Measurements from ENCODE around the gene ELAVL3. TPM values are rescaled to one million over a fixed set of nuclear protein-coding genes. Genes with fewer than 3 reads are reported as not detected.

ELAVL3 gene
- polyA plus RNA-seq, 1 of the 3 experiments (the other 2 are of a cell fraction), result 0.48 TPM

DNA sequence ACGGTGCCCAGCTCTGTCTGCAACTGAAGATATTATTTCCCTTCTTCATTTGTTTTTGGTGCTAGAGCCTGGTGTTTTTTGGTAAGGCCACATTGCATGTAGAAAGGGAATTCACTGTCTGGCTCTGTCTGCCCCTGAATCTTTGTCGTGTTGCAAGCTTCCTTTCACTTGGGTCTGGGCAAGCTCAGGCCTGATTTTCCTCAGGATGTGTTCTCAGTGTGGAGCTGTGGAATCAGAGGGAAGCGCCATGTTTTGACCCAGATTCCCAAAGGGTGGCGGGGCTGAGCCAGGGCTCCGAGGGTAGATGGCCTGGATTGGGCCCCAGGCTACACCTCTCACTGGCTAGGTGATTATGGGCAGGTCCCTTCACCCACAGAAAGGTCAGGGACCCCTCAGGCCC is 36.8 kb downstream of the ELAVL3 start:
- POLR2A ChIA-PET, result interaction anchor here (0.6 to 1.5 kb wide), 3 partner anchors 9 to 60 kb away, joined by 3 to 6 read pairs (median 4); partner anchors contain the start of genes EPOR, ODAD3 and PRKCSH
- Histone ChIP-seq H2AFZ (ENCODE audit: low read depth) (no peak overlapping the region), H3K4me2 (no peak overlapping the region), H4K20me1 (ENCODE audit: insufficient read depth) (no peaks in the 10 kb centered on the region), H3K9me3 (no peaks in the 10 kb centered on the region), H3K36me3 (replicated peaks in 1 of 2; ENCODE audit: control insufficient read depth in 1 of 2, insufficient read depth in 2 of 2, low read length in 1 of 2) (peaks cover 29 to 49% of the 10 kb centered on the region in 2 experiments), H3K27ac (ENCODE audit: low read depth in 2 of 2, low read length in 1 of 2) (no peak overlapping the region), H3K9ac (no peak overlapping the region), H3K27me3 (ENCODE audit: insufficient read depth) (no peaks in the 10 kb centered on the region), H3K4me1 (ENCODE audit: control insufficient read depth in 1 of 2, insufficient read depth in 2 of 2, low read depth in 1 of 2, low read length in 1 of 2) (no peaks in the 10 kb centered on the region; a peak in 1 of 4 replicates), H3K9me2 (no peaks in the 10 kb centered on the region), H3F3A (replicated peaks; ENCODE audit: insufficient read depth) (no peaks in the 10 kb centered on the region), H3K79me2 (ENCODE audit: insufficient read depth) (peaks cover 17% of the 10 kb centered on the region; the same call in 1 of the 2 replicates), H3K4me3 (ENCODE audit: low read depth in 2 of 2, low read length in 1 of 2) (no peak overlapping the region)
- CTCF ChIA-PET, result interaction anchor here (1.0 to 5.2 kb wide), 7 partner anchors 9 to 200 kb away, joined by 3 to 53 read pairs (median 5); partner anchors contain the start of genes EPOR, ODAD3 and PRKCSH
- no peak for DNase-seq
- no peak for TF ChIP-seq NRF1 (IDR thresholded peaks at IDR 0.05; ENCODE audit: low read depth, low read length)
- whole genome bisulfite sequencing (ENCODE audit: low lambda C conversion rate), result 78% methylated on average over 2 of the region's 5 CpGs

DNA sequence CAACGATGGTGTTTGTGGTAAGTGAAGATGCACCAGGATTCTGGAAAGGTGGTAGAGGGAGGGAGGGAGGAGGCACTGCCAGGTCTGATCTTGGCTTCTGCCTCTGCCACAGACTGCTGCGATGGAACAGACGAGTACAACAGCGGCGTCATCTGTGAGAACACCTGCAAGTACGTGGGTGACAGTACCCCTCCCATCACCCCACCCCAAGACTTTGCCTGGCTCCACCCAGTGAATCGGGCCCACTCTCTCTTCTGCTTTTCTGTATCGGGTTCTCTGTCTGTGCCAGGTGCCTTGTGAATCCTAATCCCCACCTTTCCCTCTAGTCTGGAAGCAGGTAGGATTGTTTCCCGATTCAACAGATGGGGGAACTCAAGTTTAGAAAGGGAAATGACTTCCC is 42.9 kb downstream of the ELAVL3 start:
- H3K79me2 ChIP-seq (ENCODE audit: insufficient read depth), result peaks cover 53% of the 10 kb centered on the region
- DNase-seq, result no peak
- peaks cover 5 to 12% of the 10 kb centered on the region in 2 experiments; a peak in 1 of 4 replicates for H3K4me1 ChIP-seq (ENCODE audit: control insufficient read depth in 1 of 2, insufficient read depth in 2 of 2, low read depth in 1 of 2, low read length in 1 of 2)
- no peaks in the 10 kb centered on the region for H3K27me3 ChIP-seq (ENCODE audit: insufficient read depth)
- H2AFZ ChIP-seq (ENCODE audit: low read depth), result no peak overlapping the region
- 93% methylated on average over 4 of the region's 9 CpGs for WGBS (ENCODE audit: low lambda C conversion rate)
- H3K4me2 ChIP-seq, result no peak overlapping the region
- TF ChIP-seq RXRA (IDR thresholded peaks at IDR 0.05; ENCODE audit: borderline replicate concordance, low read depth), result no peak
- TF ChIP-seq, protein P1, sequence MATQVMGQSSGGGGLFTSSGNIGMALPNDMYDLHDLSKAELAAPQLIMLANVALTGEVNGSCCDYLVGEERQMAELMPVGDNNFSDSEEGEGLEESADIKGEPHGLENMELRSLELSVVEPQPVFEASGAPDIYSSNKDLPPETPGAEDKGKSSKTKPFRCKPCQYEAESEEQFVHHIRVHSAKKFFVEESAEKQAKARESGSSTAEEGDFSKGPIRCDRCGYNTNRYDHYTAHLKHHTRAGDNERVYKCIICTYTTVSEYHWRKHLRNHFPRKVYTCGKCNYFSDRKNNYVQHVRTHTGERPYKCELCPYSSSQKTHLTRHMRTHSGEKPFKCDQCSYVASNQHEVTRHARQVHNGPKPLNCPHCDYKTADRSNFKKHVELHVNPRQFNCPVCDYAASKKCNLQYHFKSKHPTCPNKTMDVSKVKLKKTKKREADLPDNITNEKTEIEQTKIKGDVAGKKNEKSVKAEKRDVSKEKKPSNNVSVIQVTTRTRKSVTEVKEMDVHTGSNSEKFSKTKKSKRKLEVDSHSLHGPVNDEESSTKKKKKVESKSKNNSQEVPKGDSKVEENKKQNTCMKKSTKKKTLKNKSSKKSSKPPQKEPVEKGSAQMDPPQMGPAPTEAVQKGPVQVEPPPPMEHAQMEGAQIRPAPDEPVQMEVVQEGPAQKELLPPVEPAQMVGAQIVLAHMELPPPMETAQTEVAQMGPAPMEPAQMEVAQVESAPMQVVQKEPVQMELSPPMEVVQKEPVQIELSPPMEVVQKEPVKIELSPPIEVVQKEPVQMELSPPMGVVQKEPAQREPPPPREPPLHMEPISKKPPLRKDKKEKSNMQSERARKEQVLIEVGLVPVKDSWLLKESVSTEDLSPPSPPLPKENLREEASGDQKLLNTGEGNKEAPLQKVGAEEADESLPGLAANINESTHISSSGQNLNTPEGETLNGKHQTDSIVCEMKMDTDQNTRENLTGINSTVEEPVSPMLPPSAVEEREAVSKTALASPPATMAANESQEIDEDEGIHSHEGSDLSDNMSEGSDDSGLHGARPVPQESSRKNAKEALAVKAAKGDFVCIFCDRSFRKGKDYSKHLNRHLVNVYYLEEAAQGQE (IDR thresholded peaks at IDR 0.05; ENCODE audit: low read depth, low read length), result no peak
- TF ChIP-seq FOSL2 (IDR thresholded peaks at IDR 0.05; ENCODE audit: borderline replicate concordance, low read depth), result no peak
- TF ChIP-seq, protein P2, sequence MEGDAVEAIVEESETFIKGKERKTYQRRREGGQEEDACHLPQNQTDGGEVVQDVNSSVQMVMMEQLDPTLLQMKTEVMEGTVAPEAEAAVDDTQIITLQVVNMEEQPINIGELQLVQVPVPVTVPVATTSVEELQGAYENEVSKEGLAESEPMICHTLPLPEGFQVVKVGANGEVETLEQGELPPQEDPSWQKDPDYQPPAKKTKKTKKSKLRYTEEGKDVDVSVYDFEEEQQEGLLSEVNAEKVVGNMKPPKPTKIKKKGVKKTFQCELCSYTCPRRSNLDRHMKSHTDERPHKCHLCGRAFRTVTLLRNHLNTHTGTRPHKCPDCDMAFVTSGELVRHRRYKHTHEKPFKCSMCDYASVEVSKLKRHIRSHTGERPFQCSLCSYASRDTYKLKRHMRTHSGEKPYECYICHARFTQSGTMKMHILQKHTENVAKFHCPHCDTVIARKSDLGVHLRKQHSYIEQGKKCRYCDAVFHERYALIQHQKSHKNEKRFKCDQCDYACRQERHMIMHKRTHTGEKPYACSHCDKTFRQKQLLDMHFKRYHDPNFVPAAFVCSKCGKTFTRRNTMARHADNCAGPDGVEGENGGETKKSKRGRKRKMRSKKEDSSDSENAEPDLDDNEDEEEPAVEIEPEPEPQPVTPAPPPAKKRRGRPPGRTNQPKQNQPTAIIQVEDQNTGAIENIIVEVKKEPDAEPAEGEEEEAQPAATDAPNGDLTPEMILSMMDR (IDR thresholded peaks at IDR 0.05), result no peak
- no peak for TF ChIP-seq NRF1 (IDR thresholded peaks at IDR 0.05; ENCODE audit: low read depth, low read length)
- TF ChIP-seq, protein P3, sequence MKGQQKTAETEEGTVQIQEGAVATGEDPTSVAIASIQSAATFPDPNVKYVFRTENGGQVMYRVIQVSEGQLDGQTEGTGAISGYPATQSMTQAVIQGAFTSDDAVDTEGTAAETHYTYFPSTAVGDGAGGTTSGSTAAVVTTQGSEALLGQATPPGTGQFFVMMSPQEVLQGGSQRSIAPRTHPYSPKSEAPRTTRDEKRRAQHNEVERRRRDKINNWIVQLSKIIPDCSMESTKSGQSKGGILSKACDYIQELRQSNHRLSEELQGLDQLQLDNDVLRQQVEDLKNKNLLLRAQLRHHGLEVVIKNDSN (IDR thresholded peaks at IDR 0.05; ENCODE audit: borderline replicate concordance, low read depth), result no peak
- TF ChIP-seq TAF1 (IDR thresholded peaks at IDR 0.05; ENCODE audit: borderline replicate concordance, low read depth, low read length), result no peak
- POLR2A ChIA-PET, result no interaction called here
- H4K20me1 ChIP-seq (ENCODE audit: insufficient read depth), result no peaks in the 10 kb centered on the region
- H3K9me3 ChIP-seq, result no peaks in the 10 kb centered on the region
- H3K4me3 ChIP-seq (ENCODE audit: low read depth in 2 of 2, low read length in 1 of 2), result no peak overlapping the region
- H3K36me3 ChIP-seq (replicated peaks in 1 of 2; ENCODE audit: control insufficient read depth in 1 of 2, insufficient read depth in 2 of 2, low read length in 1 of 2), result peaks cover 32 to 45% of the 10 kb centered on the region in 2 experiments
- H3K9ac ChIP-seq, result no peak overlapping the region
- no peaks in the 10 kb centered on the region for H3K9me2 ChIP-seq
- CTCF ChIA-PET, result interaction anchor here (3.5 kb wide), 1 partner anchor 56 kb away, joined by 54 read pairs; the partner anchor contains the start of gene EPOR
- no peak overlapping the region for H3K27ac ChIP-seq (ENCODE audit: low read depth in 2 of 2, low read length in 1 of 2)
- peaks cover 5% of the 10 kb centered on the region for H3F3A ChIP-seq (replicated peaks; ENCODE audit: insufficient read depth)

Data from SK-N-SH (cell line).